HG02571 (cell line): ENCODE data around the gene ITK.
"Not testable (repeated sequence)": the region's sequence is repeated elsewhere in the genome, so short reads cannot be mapped to it uniquely, and the experiment has no call there.

Experiments
- ATAC-seq: cut with Tn5 transposase; IDR thresholded peaks from one replicate; pipeline ENCODE4 v1.9.1; 2021; ENCODE audit warnings: mild to moderate bottlenecking, moderate library complexity; ENCODE audit not compliant: unreplicated experiment

The ITK gene

DNA sequence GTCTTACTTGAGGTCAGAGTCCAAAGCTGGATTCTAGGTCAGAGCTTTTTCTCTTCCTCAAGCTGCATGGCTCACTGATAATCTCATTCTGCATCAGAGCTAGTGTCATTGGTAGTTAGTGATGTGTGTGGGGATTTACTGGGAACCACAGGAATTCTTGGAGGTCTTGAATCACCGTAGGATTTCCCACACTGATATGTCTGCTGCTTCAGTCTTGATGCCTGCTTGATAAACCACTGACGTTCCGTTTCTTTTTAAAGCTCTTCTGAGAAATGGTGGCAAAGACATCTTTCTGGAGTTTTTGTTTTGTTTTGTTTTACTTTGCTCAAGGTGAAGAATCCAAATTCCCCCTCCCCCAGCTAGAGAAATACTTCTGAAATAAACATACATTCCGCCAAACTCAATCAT is 13.4 kb upstream of the ITK start:
- no peak for ATAC-seq

DNA sequence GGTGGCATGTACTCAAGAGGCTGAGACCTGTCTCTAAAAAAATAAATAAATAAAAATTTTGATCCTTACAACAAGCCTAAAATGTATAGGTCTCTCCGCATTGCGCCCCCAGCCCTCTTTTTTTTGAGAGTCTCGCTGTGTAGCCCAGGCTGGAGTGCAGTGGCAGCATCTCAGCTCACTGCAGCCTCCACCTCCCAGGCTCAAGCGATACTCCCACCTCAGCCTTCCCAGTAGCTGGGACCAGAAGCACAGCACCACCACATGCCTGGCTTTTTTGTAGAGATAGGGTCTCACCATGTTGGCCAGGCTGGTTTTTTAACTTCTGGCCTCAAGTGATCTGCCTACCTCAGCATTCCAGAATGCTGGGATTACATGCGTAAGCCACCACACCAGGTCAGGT is 12.4 kb upstream of the ITK start:
- no peak for ATAC-seq

DNA sequence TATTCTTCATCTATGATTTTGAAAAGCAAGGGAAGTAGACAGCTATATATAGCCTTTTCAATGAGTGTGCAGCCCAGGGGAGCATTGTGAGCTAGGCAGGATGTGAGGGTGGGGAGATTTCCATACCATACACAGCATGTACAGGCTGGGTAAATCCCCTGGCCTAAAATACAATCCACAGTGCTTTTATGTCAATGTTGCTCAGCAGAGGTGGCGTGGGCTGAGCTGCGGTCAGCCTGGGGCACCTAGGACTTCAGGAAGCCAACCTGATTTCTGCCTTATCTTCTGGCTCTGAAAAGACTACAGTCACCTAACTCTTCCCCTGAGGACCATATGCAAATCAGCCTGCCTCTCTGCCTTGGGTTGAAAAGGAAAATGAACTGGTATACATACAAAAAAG is 8.2 kb upstream of the ITK start:
- ATAC-seq: peak; percentile 99

DNA sequence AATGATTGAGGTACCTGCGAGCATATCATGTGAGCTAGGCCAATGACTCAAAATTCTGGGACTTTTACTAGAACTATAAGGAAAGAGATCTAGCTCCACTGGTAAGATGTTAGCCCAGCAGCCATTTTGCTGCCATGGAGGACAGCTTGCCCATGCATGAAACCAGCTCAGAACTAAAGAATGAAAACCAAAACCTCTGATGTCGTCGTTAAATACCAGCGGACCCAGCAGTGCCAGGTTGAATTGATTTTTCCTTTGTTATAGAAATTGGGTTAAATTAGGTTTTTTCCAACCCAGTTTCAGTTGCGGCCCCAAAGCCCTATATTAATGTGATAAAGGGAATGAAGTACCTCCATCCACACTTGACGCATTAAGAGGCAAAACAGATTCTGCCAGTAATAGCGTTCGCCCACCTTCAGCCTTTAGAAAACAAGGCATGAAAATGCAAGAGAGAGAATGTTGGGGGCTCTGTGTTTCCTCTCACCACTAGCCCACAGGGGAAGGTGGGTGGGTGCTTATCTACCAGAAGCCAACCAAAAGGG is 5.5 kb upstream of the ITK start:
- ATAC-seq: no peak

DNA sequence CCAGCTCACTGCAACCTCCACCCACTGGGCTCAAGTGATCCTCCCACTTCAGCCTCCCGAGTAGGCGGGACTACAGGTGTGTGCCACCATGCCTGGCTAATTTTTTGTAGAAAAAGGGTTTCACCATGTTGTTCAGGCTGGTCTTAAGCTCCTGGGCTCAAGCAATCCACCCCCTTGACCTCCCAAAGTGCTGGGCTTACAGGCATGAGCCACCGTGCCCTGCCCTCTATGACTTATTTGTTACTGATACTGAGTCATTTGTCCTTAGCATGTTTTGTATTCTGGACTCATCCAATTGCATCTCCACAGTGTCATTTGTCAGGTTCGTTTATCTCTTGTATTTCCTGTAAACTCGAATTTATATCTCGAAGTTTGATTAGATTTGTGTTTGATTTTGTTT is 2.7 kb upstream of the ITK start:
- ATAC-seq: no peak

DNA sequence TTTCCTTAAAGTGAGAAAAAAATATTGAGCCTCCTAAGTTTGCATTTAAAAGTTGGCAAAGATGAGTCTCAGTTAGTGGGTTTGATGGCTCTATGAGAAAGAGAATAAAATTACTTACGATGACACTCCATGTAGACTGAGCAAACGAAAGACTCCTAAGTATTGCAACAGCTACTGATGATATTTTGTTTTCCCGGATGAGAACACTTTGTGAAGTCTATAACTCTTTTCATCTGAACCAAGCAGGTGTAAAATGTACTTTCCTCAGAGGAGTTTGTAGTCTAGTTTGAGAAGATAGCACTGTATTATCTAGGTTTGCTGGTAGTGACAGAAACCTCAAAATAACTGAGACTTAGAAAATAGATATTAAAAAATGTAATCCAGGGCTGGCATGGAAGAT is 1.7 kb upstream of the ITK start:
- no peak for ATAC-seq

DNA sequence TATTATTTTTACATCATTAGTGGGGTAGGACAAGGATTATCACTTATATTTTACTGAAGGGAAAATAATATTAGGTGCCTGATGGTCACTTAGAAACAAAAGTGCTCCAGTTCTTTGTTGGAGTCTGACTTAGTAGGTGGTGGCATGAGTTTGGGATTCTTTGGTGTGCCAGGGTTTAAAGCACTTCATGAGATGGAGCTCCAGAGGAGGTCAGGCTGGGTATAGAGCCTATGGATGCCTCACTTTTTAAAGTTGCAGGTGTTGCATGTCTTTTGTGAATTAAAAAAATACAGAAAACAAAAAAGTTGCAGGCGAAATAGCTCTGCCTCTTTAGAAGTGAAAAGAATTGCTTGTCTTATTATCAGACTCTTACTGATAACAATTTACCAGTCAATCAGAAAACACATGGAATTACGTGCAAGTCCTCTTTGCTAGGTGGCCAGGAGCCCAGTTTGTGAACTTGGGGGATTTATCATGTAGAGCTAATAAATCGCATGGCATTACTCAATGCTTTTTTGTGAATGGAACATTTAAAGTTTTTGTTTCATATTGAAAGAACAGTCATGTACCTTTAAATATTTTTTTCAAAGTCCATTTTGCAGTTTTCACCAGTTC is 1.6 kb downstream of the ITK start:
- ATAC-seq: no peak

DNA sequence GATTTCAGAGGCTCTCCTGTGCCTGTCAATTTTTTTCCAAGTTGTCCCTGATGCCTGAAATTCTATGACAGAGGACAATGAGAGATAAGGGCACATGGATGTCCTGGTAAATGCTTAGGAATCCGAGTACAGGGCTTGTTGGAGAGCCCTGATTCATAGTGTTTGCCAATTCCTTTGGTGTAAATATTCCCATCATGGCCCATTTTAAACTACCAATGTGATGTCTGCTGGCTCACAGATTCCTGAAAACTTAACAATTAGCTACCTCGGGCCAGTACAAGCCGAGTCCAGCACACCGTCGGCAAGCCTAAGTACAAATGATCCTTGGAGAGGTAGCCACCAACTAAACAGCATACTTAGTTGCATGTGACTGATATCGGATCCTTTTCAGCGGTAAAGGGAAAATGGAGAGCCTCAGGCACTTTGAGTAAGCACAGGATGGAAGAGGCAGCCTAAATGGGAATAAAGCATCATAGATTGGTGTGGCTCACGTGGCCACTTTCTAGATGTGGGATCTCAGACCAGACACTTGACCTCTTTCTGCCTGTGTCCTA is 3.6 kb downstream of the ITK start:
- no peak for ATAC-seq

DNA sequence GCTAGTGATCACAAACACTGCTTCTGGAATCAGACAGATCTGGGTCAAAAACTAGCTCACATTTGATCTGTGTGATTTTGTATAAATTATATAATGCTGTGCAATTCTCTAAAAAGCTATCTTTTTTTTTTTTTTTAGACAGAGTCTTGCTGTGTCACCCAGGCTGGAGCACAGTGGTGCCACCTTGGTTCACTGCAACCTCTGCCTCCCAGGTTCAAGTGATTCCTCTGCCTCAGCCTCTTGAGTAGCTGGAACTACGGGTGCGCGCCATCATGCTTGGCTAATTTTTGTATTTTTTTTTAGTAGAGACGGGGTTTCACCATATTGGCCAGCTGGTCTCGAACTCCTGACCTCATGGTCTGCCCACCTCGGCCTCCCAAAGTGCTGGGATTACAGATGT is 4.5 kb downstream of the ITK start:
- ATAC-seq: not testable (repeated sequence)

DNA sequence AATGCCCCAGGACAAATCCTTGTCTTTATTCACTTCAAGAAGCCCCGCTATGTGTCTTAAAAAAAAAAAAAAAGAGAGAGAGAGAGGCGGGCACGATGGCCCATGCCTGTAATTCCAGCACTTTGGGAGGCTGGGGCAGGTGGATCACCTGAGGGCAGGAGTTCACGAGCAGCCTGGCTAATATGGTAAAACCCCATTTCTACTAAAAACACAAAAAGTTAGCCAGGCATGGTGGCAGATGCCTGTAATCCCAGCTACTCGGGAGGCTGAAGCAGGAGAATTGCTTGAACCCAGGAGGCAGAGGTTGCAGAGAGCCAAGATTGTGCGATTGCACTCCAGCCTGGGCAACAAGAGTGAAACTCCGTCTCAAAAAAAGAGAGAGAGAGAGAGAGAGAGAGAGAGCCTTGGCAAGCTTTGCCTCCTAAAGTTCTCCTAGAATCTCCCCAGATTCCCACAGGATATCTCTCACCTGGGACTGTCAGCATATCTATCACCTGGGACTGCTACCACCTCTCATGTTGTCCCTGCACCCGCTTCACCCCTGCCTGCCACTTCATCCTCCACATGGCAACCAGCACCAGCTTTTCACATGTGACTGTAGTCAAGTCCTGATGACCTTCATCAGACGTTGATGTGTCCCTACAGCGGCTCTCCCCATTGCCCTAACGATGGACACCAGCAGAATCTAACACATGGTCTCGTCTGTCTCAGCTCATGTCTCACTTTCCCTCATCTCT is 5.8 kb downstream of the ITK start:
- no peak for ATAC-seq

DNA sequence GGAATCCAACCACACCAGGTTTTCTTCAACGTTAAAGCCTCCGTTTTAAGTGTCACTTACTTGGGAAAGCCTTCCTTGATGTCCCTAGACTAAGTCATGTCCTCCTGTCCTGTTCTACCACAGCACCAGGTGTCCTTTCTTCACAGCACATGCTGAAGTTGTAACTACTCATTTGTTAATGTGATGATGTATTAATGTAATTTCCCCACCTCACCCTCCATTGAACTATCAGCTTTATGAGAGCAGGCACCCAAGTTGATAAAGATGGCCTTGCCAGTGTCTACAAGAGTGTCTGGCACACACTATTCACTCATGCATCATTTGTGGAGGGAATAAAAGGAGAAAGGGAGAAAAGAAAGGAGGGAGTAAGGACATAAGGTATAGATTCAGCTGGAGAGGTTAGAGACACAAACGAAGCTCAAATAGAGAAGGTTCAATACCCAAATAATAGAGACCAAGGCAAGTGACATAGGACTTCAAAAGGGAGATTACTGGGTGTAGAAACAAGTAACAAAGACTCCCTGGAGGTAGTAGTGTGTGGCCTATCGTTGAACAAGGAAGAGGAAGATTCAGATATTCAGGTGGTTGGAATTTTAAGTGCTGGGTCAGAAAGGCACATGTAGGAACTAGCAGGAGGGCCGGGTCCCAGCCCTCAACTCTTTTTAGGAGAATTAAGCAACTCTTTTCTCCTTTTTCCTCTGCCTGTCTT is 6.6 kb downstream of the ITK start:
- ATAC-seq: no peak

DNA sequence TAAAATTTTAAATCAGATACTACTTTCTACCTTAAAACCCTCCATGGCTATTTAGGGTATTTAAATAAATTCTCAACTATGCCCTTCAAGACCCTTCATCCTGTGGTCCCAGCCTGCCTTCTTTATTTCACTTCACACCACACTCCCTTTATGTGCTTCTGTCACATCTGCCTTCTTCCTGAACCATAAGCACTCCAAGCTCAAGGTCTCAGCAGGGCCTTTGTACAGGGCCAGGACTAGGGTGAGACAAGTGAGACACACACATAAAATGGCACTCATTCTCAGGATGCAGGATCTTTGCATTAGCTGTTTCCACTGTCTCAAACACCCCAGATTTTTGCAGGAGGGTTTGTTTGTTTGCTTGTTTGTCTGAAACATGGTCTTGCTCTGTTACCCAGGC is 7.6 kb downstream of the ITK start:
- ATAC-seq: no peak

DNA sequence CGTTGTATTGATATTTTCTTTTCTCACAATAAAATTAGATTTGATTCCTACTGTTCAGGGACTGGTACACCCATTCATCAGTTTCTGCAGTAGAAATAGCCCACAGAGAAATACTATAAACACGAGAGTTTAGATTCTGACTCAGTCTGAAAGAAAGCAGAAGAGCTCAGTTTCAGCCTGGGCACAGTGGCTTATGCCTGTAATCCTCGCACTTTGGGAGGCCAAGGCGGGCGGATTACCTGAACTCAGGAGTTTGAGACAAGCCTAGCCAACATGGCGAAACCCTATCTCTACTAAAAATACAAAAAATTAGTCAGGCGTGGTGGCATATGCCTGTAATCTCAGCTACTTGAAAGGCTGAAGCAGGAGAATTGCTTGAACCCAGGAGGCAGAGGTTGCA is 8.6 kb downstream of the ITK start:
- ATAC-seq: no peak

DNA sequence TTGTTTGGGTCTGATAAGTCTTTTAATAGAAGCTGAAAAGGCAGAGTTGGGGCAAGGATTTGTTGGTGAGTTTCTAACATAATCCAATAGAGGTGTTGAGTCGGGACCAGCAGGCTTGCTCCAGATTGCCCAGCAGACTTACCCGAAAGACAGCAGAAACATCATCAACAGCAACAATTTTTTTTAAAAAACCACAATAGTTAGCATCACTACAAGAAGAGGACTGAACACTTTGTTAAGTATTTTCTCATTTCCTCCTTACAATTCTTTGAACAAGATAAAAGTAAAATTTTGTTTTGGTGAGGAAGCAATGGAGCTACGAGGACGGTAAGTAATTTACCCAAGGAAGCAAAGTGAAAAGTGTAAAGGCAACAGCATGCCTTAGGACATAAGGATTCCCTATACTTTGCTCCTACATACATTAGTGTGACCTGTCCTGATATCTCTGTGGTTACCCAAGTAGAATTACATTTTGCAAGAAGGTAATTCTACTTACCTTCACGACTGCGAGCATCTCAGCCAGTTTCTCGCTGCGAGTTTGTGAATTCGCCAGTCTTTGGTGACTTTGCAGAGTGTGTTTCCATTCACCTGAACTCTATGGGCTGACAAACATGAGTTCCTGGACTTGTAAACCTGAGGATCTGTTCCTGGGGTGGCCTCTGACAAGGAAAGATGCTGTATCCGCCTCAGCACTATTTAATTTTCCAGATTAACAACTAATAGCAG is 13.2 kb downstream of the ITK start:
- no peak for ATAC-seq

DNA sequence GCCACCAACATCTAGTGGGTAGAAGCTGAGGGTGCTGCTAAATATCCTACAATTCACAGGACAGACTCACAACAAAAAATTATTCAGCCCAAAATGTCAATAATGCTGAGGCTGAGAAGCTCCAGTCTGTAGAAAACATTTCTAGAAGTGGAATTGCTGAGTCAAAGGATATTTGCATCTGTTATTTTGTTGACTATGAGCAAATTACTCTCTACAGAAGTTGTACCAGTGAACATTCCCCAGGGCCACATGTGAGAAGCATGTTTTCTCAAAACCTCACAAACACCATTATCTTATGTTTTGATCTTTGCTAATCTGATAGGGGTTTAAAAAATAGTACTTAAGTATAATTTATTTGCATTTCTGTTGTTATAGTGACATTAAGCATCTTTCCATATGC is 15.4 kb downstream of the ITK start:
- peak; percentile 54 for ATAC-seq

DNA sequence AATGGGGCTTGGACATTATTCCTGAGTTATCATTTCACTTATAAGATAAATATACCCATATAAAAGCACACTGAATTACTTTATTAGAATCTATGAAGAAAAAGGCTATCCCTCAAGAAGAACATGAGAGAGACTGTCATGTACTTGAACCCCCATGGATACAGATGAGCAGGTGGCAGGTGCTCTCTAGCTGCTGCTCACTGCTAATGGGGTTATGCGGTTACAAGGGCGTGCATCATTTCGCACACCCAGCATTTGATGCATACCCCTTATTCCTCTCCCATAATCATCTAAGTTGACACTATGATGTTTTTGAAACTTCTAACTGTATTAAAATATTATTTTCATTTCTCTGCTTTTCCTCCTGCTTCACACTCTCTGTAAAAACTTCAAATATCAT is 16.4 kb downstream of the ITK start:
- ATAC-seq: no peak

DNA sequence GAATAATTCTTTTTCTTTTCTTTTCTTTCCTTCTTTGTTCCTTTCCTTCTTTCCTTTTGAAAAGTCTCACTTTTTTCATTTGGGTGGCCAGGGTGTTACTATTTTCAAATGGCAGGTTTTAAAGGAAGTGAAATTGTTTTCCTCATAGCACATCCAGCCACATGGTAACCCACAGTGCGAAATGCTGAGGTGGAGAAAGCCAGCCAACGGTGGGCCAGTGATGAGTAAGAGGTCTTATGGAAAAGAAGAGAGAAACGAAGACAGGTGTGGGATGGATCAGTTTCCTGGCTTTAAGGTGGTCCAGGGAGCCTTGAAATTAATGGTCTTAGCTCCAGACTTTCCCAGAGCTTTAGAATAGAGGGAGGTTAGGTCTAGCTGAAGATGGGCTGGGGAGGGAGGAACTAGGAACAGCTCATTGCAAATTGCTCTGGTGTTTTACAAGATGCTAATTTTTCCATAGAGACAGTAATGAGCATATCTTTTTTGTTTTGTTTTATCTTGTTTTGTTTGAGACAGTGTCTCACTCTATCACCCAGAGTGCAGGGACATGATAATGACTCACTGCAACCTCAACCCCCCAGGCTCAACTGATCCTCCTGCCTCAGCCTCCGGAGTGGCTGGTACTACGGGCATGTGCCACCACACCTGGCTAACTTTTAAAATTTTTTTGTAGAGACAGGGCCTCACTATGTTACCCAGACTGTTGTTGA is 17.8 kb downstream of the ITK start:
- no peak for ATAC-seq

DNA sequence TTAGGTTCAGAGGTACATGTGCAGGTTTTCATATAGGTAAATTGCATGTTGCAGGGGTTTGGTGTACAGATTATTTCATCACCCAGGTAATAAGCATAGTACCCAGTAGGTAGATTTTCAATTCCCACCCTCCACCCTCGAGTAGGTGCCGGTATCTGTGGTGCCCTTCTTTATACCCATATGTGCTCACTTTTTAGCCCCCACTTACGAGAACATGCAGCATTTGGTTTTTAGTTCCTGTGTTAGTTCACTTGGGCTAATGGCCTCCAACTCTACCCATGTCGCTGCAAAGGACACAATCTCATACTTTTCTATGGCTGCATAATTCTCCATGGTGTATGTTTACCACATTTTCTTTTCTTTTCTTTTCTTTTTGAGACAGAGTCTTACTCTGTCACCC is 21.2 kb downstream of the ITK start:
- ATAC-seq: no peak

DNA sequence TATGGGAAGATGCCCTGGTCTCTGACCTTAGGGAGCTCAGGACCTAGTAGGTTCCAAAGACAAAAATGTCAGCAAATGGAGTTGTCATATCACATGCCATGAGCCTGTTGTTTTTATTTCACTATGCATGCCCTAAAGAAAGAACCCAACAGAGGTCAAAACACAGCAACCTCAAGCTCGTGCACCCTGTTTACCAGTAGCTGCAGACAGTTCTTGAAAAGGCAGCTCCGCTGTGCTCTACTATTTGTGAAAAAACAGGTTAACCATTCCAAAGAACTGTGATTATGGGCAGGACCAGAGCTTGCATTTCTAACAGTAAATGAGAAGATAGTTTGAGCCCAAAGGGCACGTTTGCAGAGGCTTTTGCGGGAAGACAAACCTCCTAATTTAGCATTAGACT is 22.8 kb downstream of the ITK start:
- no peak for ATAC-seq

DNA sequence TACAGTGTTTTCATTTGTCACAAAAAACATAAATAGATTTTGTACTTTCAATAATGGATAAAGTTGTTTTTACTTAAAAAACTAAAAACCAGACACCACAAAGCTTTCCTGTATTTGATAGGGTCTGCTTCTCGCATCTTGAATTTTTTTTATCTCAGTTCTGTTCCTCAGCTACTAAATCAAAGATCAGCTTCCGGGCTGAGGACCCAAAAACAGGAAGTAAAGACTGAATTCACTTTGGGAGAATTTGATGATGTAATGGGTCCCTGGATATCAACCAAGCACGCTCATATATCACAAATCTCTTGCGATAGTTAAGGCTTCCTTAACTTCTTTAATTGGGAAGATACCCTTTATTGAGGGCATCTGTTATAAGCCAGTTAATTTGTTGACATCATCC is 24.1 kb downstream of the ITK start:
- no peak for ATAC-seq
